Raji (cell line): ENCODE measurements around the gene DCXR.

ENCODE experiments used
- POLR2A ChIP-seq: IDR thresholded peaks from 2 replicates; pipeline ENCODE4 v1.6.1; 2011; ENCODE audit warnings: low read depth, low read length, control low read depth; ENCODE audit not compliant: insufficient read depth

The DCXR gene

DNA sequence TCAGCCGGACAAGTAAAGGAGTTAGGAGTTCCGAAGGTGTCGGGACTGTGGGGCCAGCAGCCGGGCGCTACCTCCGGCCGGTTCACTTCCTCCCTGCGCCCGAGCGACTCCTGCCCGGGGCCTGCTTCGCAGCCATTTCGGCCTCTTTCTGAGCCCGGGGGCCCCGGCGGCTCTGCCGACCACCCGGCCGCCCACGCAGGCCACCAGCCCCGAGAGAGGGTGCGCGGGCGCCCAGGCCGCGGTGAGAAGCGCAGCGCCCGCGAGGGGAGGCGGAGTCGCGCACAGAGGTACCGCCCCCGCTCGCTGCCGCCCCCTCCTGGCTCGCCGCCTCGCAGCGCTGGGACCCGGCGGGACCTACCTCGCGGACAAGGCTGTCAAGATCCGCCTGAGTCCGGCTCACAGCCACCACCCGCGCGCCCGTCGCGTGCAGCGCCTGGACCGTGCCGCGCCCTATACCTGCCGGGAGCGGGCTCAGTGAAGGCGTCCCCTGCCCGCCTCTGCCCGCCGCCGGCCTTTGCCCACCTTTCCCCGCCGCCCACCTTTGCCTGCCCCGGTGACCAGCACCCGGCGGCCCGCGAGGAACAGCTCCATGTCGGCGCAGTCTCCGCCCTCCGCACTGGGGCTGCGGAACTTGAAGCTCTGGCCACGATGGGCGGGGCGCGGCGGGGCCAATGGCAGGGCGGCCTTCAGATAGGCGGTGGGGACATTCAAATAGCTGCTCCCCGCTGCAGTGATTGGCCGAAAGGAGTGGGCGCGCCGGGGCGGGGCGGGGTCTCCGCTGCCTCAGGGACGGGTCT, at the start of gene DCXR:
TSS of gene DCXR (minus strand) at position 606 of the 797 bp plus-strand sequence. CDS start at position 591, 15 bp downstream.
- peak; percentile 97 for TF ChIP-seq POLR2A

DNA sequence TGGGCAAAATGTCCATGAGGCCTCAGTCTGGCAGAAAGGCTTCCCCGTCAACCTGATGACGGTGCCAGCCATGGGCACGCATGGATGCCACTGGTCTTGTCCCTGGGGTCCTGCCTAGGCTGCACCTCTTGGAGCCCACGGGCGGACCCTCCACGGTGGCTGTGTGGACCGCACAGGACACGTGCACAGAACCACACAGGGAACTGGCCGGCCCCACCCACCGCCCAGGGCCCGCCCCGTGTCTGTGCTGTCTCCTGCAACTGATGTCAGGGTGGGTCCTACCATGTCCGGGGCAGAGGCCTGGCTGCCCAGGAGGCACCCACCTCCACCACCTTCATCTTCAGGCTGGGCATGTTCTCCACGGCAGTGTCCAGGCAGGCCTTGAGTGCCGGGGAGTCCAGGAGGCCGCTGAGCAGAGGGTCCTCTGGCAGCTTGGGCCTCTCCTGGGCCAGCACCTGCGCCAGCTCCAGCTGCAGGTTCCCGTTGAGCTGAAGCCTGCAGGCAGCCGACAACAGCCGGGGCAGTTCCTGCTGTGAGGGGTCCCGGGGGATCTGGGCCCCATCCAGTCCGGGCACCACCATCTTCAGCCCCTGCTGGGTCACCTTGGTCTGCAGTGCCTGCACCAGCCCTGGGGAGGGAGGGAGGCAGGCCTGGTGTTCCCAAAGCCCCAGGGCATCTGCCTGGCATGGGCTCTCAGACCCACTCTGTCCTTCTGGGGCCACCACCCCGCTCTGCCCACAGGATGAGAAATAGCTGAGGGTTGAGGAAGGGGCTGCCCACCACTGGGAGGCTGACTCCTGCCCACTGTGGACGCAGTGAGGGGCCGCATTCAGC, 48.7 kb upstream of the DCXR start:
- TF ChIP-seq POLR2A = no peak

DNA sequence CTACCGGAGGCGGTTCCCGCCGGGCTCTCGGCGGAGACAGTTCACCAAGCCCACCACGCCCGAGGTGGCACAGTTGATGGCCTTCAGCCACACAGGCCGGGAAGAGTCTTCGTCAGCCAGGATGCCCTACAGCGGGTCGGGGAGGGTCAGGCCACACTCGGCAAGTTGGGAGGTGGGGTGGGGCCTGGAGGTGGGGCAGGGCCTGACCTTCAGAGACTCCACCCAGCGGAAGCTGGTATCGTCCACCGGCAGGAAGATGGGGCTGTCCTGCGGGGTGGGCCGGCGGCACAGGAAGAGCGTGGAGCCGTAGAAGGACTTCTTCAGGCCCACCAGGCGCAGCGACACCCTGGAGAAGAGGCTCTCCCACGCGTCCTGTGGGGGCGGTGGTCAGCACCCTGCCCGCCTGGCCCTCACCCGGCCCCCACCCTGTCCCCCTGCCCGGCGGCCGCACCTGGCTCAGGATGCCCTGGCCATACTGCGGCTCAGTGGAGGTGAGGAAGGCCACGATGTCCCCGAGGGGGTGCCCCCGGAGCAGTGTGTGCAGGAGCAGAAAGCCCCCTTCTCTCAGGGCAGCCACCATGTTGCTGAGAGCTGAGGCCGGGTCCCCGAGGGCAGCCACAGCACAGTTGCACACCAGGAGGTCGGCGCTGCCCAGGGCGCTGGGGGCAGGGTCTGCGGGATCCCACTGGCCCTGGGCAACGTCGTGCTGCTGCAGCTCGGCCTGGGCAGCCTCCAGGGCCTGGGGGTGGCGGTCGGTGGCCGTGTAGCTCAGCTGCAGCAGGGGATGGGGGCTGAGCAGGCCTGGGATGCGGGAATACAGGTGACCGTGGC, 47.7 kb upstream of the DCXR start:
- TF ChIP-seq POLR2A = no peak

DNA sequence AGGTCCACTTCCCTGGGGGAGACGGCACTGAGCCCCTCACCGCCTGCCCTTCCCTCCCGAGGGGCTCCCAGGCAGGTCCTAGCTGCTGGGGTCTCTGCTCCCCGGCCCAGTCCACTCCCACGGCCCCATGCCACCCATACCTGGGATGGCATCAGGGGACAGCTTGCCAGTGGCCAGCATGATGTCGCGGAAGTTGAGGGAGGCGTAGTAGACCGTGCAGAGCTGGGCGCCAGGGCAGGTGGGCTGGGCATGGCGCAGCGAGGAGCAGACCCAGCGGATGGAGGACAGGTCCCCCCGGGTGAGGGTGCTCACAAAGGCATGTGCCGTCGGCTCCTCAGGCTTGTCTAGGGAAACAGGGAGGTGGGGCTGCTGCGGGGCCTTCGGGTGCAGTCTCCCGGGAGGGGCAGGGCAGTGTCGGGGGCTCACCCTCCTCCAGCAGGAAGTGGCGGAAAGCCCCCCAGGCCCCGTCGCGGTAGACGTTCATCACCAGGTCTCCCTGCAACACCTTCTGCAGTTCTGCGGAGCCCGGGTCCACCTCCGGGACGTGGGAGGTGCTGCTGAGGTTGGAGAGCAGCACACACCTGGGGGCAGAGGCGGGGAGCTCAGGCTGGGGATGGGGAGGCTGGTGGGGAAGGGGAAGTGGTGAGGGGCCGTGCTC, 47.0 kb upstream of the DCXR start:
- TF ChIP-seq POLR2A = no peak

DNA sequence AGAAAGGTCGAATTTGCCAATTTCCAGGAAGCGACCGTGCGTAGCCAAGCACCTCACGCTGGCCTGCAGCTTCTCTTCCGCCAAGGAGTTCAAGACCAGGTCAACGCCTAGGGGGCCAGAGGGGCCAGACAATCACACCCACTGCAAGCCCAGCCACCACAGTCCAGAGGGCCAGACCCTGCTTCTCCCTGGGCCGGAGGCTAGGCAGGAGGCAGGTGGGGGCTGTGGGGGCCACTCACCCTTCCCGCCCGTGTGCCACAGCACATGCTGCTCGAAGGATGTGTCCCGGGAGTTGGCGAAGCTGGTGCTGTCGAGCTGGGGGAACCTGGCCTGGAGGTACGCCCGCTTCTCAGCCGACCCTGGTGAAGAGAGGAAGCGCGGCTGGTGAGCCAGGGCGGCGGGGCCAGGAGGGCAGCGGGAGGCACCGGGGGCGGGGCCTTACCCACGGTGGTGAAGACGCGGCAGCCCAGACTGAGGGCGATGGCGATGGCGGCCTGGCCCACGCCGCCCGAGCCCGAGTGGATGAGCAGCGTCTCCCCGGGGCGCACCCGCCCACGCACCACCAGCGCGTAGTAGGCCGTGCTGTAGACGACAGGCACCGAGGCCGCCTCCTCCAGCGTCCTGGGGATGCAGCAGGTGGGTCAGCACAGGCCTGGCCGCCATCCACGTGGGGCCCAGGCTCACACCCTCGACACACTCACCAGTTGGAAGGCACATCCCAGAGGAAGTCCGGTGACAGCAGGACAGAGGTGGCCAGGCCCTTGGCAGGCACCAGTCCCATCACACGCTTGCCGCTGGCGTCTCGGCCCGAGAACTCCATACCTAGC, 46.2 kb upstream of the DCXR start:
- TF ChIP-seq POLR2A = no peak

DNA sequence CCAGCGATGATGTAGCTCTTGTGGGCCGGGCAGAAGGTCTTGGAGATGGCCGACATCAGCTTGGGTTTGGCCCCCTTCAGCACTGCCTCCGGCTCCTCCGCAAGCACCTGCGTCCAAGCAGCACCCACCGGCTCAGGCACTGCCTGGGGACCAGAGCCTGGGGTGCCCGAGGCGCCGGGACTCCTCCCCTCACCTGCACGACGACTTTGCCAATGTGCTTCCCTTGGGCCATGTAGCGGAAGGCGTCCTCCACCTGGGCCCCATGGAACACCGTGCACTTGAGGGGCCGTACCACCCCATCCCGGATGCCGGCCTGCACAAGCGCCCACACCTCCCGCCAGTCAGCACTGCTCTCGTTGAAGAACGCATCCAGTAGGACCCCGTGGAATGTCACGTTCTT, 45.5 kb upstream of the DCXR start:
- no peak for TF ChIP-seq POLR2A

DNA sequence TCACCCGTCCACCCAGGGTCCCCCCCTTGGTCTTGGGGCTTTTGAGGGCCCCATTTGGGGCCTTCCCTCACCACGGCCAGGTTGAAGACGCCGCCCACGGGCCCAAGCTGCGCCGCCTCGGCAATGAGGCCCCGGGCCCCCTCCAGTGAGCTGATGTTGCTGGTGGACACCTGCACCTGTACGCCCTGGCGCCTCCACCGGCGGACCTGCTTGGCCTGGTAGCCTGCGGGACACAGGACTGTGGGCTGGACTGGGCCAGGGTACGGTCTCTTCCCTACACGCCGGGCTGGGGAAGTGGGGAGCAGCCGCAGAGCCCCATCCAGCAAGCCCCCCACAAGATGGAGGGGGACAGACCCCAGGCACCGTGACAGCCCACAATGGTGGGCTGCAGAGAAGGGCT, 45.0 kb upstream of the DCXR start:
- TF ChIP-seq POLR2A = no peak

- no peak for TF ChIP-seq POLR2A
Measured at GRCh38 chr17:82081966-82082365, 44.5 kb upstream of the DCXR start.

- no peak for TF ChIP-seq POLR2A
Measured at GRCh38 chr17:82081546-82081945, 44.0 kb upstream of the DCXR start.

DNA sequence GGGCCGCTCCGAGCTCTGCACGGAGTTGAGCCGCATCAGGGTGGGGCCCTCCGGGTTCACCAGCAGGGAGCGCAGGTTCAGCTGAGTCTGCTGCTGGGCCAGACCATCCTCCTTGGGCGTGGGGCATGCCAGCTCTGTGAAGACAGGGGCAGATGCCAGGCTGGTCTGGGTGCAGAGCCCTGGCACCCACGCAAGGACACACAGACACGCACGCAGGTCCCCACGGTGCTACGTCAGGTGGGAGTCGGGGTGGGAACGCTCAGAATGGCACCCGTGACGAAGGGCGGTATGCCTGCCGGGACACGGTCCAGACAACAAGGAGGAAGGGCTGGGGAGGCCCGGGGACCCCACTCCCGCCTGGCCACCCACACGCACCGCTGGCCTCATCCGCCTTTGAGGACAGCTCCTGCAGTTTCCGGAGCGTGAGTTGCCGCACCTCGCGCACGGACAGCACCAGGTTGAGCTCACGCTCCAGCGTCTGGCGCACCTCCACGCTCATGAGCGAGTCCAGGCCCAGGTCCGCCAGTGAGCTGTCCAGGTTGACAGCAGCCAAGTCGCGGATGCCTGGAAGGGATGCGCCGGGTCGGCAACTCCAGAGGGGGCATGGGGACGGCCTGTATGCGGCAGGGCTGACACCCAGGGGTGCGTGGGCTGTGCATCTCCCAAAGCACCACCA, 43.4 kb upstream of the DCXR start:
- TF ChIP-seq POLR2A = no peak

DNA sequence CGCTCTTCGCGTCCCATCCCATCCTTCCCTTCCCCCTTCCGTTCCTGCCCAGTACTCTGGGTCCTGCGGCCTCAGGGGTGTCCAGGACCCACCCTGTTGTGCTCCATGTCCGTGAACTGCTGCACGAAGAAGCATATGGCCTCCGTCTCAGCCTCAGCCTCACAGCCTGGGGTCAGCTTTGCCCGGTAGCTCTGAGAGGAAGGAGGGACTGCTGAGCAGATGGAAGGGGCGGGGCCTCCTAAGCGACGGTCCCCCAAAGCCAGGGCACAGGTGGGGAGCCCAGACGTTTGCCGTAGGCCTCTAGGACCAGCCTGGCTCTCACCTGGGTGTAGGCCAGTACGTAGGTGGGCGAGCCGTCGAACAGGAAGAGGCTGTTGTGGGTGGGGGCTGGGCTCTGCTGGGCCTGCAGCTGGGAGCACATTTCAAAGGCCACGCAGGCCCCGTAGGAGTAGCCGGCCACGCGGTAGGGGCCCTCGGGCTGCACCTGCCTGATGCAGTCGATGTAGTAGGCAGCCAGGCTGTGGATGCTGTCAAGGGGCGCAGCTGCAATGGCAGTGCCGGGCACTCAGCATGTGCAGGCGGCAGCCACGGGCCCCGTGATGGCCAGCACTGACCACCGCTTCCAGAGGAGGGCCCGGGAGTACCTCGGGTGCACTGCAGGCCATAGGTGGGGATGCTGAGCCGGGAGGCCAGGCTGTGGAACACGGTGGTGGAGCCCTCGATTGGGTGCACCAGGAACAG, 42.7 kb upstream of the DCXR start:
- TF ChIP-seq POLR2A = no peak

- TF ChIP-seq POLR2A = no peak
Measured at GRCh38 chr17:82079001-82079677, 41.6 kb upstream of the DCXR start.

GRCh38 chr17:82078433-82078832, 40.9 kb upstream of the DCXR start:
- TF ChIP-seq POLR2A = no peak
